Fibroblast of upper back skin (primary cell): ENCODE results near the gene POLD3.
"Not testable (repeated sequence)": the region's sequence is repeated elsewhere in the genome, so short reads cannot be mapped to it uniquely, and the experiment has no call there.

ENCODE experiments used
- DNase-seq: peaks from one replicate; pipeline ENCODE4 v3.0.0-alpha.2; 2013

POLD3 gene

DNA sequence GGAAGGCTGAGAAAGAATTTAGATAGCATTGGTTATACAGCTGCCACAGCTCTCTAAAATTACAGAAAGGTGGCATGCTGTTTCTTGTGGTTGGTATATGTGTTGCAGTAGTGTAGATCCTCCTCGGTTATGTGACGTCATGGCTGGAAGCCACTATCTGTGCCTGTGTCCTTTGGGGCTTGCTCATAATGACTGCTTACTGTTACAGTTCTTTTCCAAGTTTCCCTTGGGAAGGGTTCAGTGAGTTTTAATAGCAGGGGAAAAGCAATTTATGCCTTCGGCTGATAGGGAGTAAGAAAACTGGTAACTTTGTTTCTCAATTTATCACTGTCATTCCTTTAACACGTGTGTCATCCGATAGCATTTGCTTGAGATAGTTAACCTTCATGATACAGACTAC lies 47.2 kb downstream of the POLD3 start:
- DNase-seq = no peak

DNA sequence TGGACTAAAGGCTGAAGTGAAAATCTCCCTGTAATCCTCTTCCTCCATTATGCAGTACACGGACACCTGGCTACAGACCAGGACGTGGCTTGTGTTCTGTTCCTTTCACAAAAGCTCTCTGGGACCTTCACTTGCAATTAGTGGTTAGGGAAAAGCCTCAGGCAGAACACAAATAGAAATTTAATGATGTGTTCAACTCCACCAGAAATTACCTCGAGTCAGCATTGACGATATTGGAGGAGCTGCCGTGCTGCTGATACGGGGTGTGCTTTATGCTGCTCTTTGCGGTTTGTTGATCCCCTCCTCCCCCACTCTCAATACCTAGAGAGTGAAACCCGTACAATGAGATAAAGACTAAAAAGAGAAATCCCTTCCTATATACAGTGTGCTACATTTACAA lies 48.9 kb downstream of the POLD3 start:
- DNase-seq = no peak

DNA sequence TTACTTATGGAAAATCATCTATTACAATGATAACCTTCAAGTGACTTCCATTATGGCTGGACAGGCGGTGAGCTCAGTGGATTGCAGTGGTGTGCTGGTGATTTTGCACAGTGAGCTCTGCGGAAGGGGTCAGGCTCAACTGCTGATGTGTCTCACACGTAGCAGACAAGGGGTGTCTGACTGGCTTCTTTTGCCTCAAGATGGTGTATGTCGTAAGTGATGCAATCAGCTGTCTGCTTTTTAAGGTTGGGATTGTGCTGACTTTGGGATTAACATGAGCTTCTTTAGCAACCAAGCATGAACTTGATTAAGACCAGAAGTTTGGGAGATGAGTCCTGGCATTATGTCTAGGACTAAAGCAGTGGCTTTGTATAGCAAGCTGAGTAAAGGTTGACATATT lies 49.5 kb downstream of the POLD3 start:
- peak; percentile 35 for DNase-seq

DNA sequence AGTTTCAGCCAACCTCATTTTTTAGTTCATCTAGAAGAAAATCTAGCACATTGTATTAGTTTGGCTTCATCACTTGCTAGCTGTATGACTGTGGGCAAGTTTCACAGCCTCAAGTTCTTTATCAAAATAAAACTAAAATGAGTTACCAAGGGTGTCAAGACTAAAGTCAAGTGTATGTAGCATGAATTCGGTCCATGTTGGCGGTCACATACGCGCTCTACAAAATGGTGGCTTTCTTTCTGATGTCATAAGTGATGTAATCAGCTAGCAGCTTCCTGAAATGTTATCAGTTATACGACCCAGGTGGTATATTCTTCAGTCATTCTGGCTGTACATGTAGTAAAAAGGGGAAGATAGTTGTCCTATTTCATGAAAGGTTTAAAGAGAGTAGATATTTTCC lies 50.5 kb downstream of the POLD3 start:
- DNase-seq = no peak

DNA sequence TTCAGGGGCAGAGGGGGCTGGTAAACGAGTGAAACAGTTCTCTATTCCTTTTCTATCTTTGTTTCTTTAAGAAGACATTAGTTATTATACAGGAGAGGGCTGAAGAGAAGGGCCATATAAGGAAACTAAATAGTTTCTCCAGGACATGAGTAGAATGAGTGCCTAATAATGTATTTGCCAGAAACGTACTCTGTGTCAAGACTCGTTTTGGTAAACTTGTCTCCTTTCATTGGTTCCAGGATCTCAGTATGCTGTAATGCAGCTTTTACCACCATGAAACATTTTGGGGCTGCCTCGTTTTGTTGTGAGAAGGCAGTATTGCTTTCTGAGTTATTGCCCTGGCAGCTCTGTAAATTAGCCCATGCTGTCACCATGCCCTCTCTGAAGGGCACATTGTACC lies 51.7 kb downstream of the POLD3 start:
- DNase-seq = no peak

DNA sequence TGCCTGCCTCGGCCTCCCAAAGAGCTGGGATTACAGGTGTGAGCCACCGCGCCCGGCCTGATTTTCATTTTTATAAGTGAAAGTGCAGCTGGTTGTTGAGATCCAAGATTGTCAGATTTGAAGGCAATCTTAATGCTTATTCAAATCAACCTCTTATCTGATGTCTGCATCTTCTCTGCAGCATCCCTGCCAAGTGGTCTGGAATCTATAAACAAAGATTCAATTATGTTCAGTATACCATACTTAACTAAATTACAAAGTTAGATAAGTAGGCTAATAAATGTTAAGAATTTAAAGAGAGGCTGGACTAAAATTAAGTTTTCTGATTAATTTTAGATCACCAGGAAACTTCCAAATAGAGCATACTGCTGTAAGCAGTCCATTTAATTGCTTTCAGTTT lies 53.8 kb downstream of the POLD3 start:
- no peak for DNase-seq

DNA sequence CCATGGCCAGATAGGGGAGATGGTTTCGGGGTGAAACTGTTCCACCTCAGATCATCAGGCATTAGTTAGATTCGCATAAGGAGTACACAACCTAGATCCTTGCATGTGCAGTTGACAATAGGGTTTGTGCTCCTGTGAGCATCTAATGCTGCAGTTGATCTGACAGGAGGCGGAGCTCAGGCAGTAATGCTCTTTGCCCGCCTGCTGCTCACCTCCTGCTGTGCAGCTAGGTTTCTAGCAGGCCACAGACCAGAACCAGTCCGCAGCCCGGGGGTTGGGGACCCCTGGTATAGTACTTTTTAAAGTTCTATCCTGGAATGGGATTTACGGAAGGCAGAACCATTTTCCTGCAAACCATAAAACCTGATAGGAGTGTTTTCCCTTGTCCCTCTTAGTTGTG lies 54.6 kb downstream of the POLD3 start:
- DNase-seq = no peak

DNA sequence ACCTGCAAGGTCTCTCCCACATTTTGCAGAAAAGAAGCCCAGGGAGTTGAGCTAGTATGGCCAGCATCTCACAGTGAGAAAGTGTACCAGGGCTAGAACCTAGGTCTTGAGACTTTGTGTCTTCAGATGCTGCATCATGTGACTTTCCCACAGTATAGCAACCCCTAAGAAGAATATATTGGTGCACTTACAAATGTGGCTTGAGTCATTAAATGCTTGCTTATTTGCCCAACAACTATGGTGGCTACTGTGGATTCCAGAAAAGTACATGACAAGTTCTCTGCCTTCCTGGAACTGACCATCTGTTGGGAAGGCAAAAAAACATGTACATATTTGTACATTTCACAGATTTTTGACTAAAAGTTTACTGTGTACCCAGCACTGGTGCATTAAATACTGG lies 55.0 kb downstream of the POLD3 start:
- DNase-seq = no peak

DNA sequence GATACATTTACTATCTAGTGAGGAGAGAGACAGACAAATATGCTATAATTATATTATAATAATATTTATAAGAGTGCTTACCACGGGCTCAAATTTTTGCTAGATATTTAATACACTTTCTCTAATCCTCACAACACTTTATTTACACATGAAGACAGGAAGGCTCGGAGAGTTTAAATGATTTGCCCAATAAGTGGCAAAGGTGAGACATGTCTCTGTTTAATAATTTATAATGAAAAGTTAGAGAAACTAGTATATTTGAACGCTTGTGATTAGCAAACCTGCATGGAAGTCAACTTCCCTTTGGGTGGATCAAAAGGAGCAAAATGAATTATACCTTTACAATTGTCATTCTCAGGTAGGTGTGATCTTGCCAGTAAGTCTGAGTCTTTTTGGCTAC lies 55.4 kb downstream of the POLD3 start:
- DNase-seq = no peak

DNA sequence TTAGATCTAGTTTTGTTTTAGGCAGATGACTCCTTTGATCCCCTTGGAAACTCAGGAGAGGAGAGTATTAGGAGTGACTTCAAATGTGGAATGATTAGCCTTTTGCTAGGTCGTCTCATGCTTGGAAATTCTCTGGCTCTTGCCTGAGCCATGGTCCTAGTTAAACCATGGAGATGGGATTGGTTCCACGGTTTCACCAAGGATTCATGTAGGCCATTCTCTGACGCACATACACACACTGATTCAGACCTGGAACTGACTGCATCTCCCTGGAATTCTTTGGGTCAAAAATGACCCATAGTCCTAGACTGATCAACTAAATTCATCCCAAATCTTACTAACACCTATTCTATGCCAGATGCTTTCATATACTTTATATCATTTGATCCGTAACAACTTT lies 56.5 kb downstream of the POLD3 start:
- DNase-seq = no peak

DNA sequence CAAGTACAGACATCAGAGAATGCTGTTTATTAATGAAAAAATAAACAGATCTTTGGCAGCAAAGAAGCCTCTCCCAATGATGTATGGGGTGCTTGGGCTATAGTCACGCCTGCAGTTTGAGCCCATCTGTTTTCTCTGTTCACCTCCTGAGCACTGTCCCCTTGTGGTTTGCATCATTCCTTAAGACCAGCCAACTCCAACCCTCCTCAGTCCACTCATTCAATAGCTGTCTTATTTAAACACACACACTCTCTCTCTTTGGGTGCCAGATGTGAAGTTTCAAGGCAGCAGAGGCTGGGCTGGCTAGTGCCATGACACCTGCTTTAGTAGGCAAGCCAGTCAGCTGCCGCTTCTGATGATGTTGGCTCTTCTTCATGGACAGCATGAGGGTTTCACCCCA lies 58.1 kb downstream of the POLD3 start:
- peak; percentile 47 for DNase-seq

DNA sequence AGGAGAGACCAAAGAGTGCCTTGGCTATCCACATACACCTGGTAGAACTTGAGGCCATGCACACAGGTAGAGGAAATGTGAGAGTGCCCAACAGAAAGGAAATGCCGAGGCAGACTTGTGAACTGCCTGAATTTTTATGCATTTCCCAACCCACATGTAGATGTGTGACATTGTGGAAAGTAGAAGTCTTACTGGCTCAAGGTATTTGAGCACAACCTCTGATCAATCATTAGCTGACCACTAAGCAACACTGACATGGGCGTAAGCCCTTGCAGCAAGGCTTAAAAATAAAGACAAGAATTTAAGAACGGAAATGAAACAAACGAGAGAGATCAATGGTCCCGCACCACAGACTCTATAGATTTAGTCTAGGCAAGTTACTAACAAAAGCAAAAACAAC lies 62.6 kb downstream of the POLD3 start:
- no peak for DNase-seq

DNA sequence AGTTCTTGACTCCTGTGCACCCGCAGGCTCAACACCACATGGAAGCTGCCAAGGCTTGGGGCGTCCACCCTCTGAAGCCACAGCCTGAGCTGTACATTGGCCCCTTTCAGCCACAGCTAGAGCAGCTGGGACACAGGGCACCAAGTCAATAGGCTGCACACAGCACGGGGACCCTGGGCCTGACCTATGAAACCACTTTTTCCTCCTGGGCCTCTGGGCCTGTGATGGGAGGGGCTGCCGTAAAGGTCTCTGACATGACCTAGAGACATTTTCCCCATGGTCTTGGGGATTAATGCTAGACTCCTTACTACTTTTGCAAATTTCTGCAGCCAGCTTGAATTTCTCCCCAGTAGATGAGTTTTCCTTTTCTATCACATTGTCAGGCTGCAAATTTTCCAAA lies 66.7 kb downstream of the POLD3 start:
- not testable (repeated sequence) for DNase-seq

DNA sequence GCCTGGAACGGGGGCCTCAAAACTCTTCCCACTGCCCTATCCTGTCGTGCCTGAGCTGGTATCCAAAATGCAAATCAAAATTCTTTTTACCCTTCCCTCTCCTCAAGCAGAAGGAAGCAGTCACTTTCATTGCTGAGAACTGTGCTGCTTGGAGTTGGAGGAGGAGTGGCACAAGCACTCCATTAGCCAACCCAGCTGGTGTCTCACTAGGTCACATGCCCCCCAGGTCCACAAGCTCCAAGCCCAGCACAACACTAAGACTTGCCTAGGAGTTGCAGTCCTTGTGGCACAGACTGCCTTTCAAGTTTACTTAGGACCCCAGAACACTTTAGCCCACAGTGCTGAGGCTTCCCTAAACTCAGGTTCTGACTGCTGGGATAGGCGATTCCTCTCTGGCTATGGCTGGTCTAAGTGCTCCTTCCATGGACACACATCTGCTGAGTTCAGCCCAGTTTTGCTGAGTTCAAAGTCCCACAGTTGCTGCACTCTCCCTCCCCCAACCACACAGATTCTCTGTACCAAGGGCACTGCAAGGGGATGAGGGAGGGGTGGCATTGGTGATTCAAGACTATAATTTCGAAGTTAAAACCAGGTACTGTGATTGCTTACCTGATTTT lies 70.2 kb downstream of the POLD3 start:
- no peak for DNase-seq

DNA sequence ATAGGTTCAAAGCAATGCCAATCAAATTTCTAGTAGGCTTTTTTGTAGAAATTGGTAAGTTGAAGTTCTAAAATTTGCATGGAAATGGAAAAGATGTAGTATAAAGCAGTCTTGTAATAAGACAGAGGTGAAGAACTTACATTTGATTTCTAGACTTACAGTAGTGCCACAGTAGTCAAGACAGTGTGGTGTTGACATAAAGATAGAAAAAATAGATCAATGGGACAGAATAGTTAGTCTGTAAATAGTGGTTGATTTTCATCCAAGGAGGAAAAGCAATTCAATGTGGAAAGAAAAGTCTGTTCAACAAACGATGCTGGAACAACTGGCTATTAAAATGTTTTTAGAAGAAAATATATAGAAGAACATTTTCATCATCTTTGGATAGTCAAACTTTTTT lies 70.9 kb downstream of the POLD3 start:
- no peak for DNase-seq

DNA sequence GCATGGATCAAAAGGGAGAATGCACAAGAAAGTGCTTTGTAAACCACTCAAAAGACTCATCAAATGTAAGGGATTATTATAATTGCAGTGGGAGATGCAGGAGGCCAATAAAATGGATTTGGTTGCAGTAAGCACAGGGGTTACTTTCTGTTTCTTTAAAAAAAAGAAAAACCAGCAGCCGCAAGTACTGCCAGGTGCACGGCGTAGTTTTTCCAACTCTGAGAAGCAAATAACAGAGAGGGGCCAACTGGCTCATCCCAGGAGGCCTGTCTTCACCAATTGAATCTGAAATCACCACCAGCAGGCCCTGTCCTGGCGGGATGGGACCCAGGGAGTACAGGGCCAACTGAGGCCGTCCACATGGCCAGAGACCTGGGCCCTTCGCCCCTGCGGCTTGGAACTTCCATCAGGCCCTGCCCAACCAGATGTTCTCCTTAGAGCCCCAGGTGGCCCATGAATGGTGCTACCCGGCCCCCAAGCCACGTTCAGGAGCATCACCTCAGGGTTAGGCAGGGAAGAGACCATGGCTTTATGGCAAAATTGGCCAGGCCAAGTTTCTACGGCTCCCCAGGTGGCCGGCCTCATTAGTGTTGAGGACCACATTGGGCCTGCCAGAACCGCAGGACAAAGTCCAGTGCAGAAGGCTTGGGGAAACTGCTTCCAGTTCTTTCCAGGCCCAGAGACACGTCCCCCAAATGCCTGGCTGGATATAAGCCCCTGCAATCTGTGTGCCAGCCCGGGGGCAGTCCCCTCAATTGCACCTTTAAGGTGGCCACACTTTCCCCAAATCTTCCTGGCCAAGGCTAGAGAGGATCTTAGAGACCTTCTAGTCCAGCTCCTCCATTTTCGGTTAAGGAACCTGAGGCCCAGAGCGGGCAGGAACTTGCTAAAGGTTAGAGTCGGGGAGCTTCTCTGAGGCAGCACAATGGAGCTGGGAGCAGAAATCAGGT lies 77.1 kb downstream of the POLD3 start:
- DNase-seq = no peak

DNA sequence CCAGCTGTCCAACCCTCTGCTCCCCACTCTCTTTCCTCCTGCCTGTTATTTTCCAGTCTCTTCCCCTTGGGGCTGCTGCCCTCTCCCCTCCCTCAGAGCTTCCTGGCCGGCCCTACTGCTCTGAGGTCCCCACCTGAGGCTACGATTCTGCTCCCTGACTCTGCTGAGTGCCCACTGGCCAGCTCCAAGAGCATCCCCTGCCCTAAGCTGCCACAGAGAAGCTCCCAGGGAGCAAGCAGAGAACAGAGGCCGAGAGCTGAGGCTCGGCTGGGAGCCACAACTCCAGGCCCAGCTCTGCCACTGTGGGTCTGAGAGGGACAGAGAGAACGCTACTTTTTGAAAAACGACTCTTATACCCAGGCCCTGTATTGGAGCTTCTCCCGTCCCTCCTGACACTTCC lies 77.8 kb downstream of the POLD3 start:
- DNase-seq = no peak

DNA sequence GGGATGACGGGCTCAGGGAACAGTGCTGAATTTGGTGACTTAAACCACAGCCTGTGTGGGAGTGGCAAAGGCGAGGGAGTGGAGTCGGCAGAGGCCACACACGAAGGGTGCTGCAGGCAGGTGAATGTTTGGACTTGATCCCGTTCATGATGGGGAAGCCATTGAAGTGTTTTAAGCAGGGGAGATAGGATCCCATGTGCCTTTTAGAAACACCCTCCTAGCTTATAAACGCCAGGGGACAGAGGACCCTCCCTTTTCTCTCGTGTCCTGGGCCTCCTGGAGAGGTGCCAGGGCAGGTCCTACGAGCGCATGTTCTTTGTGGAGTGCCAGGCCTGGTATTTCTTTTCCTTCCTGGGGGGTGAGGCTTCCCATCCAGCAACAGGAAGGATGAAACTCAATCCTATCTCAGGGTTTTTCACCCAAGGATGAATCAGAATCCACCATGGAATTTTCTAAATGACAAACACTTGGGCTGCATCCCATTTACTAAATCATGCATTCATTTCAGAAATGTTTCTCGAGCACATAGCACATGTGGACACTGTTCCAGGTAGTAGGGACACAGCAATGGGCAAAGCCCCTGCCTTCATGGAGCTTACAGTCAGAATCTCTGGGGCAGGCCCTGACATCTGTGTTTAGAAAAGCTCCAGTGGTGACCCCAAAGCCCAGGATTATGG lies 79.3 kb downstream of the POLD3 start:
- peak; percentile 82 for DNase-seq

DNA sequence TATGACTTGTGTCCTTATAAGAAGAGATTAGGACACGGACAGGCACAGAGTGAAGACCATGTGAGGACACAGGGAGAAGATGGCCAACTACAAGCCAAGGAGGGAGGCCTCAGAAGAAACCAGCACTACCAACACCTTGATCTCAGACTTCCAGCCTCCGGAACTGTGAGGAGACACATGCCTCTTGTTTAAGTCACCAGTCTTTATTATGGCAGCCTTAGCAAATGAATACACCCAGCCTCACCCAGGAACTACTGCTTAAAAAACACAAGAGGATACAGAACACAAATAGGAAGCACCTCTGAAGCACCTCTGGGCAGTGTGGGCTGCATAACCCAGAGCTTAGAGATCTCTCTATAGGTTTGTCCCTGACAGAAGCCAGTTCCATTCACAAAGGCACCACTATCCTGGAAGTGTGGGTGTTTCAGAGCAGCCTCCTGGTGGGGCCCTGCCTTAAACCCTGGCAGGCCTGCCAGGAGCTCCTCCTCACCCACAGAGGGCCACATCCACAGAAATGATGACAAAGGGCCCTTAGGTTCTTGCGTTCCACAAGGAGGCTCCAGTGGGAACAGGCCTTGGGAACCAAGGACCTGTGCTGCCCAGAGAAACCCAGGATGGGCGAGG lies 80.1 kb downstream of the POLD3 start:
- no peak for DNase-seq

DNA sequence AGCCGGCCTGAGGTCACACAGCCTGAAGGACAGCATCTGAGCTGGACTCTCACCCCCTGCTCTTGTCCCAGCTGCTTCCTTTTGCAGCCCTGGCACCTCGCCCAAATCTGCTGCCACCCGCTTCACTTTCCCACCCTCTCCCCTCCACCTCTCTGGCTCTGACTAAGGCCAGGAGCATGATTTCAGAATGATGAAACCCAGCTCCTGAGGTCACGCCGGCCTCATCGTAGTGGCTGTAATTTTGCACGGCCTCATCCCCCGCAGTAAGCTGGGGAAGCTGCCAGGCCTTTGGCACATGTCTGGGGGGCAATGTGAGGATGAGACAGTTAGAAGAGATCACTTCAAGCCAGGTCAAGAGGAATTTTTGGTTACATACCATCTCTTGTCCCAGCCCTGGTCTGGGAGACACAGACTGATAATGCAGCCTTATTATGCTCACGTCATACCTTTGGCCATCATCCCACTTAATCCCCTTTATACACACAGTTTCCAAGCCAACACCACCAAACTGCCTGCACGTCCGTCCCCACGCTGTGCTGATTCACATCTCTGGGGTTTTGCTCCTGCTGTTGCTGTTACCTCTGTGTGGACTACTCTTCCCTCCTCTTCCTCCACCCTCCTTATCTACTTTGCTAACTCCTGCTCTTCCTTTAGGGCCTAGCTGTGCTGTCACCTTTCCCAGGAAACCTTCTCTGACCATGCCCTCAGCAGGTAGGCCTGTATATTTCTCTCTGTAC lies 80.7 kb downstream of the POLD3 start:
- peak; percentile 97 for DNase-seq

DNA sequence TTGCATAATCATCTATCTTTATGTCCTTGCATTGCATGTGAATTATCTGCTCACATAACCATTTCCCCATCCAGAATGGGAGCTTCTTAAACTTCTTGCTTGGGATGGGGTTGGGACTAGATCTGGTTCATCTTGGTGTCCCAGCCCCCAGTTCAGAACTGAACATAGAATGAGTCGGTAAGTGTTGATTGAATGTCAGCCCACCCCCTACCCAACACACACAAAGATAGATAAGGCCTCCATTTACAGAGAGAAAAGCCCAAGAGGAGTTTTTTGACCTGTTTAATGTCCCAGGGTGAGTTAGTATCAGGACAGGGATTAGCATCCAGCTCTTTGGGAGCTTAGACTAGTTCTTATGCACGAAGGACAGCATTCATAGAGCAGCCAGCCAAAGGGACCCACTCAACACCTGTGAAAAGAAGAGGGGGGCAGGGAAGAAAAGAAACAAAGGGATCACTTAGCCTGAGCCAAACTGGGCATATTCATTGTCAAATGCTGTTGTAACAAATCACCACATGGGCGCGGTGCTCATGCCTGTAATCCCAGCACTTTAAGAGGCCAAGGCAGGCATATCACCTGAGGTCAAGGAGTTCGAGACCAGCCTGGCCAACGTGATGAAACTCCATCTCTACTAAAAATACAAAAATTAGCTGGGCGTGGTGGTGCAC lies 81.4 kb downstream of the POLD3 start:
- DNase-seq = no peak

DNA sequence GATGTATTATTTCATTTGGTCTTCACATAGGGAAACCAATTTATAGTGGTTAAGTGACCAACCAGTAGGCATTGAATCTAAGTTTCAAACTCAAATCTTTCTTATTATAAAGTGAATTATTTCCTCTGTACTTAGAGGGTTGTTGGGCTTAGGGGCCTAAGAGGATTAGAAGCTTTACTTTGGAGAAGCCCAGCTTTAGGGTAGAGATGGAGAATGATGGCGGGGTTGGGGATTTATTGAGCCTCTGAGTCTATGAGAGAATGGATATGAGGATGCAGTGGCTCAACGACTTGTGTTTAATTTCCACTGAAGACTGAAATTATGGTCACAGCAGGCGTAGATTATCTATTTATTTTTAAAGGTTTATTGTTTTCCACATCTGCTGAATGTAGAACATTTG lies 83.4 kb downstream of the POLD3 start:
- DNase-seq = no peak
